ENCODE measurements around the gene SLC35F3. TPM values are rescaled to one million over a fixed set of nuclear protein-coding genes. Genes with fewer than 3 reads are reported as not detected.

Gene SLC35F3
- total RNA-seq, 1 experiment from 2014 or later = 3.3 TPM

GRCh38 chr1:234302354-234302962, 398.0 kb downstream of the SLC35F3 start:
- ChIA-PET CTCF (interaction anchor here (0.6 to 14.2 kb wide), 7 partner anchors 10 to 240 kb away, joined by 3 to 506 read pairs (median 4); no protein-coding TSS in a partner anchor), POLR2A (interaction anchor here (0.7 to 1.1 kb wide), 3 partner anchors 96 to 436 kb away, joined by 3 to 4 read pairs (median 3); no protein-coding TSS in a partner anchor)
- no TSS peak for BruUV-seq (replicated peaks)
- no peak for DNase-seq (ENCODE audit: unreplicated experiment)
- Mint-ChIP-seq H3K27me3 (ENCODE audit: insufficient read depth, unreplicated experiment) (no peaks in the 10 kb centered on the region), H3K27ac (ENCODE audit: low read depth, unreplicated experiment) (no peak overlapping the region), H3K36me3 (ENCODE audit: insufficient read depth, unreplicated experiment) (no peaks in the 10 kb centered on the region), H3K4me1 (ENCODE audit: insufficient read depth, unreplicated experiment) (no peaks in the 10 kb centered on the region), H3K4me3 (ENCODE audit: unreplicated experiment) (no peak overlapping the region), H3K9me3 (ENCODE audit: unreplicated experiment) (no peaks in the 10 kb centered on the region)
- TF ChIP-seq CTCF (IDR thresholded peaks at IDR 0.05; ENCODE audit: unreplicated experiment) = no peak
- intact Hi-C loops (cut with micrococcal nuclease) = no loop called here

- Mint-ChIP-seq H3K4me3 (ENCODE audit: unreplicated experiment) (no peak overlapping the region), H3K27ac (ENCODE audit: low read depth, unreplicated experiment) (no peak overlapping the region), H3K4me1 (ENCODE audit: insufficient read depth, unreplicated experiment) (no peaks in the 10 kb centered on the region), H3K36me3 (ENCODE audit: insufficient read depth, unreplicated experiment) (no peaks in the 10 kb centered on the region), H3K27me3 (ENCODE audit: insufficient read depth, unreplicated experiment) (no peaks in the 10 kb centered on the region), H3K9me3 (ENCODE audit: unreplicated experiment) (no peaks in the 10 kb centered on the region)
- ChIA-PET POLR2A (interaction anchor here (0.6 to 1.1 kb wide), 3 partner anchors 14 to 154 kb away, joined by 3 to 4 read pairs (median 3); no protein-coding TSS in a partner anchor), CTCF (interaction anchor here (0.6 to 14.2 kb wide), 5 partner anchors 71 to 1708 kb away, joined by 3 to 506 read pairs (median 4); no protein-coding TSS in a partner anchor)
- no TSS peak for BruUV-seq (replicated peaks)
- DNase-seq (ENCODE audit: unreplicated experiment) = no peak
- TF ChIP-seq CTCF (IDR thresholded peaks at IDR 0.05; ENCODE audit: unreplicated experiment) = no peak
- intact Hi-C loops (cut with micrococcal nuclease) = no loop called here
Observed at GRCh38 chr1:234303231-234303630, 398.8 kb downstream of the SLC35F3 start.

- no peaks in the 10 kb centered on the region for H3K36me3 Mint-ChIP-seq (ENCODE audit: insufficient read depth, unreplicated experiment)
- H3K4me3 Mint-ChIP-seq (ENCODE audit: unreplicated experiment) = no peak overlapping the region
- no peaks in the 10 kb centered on the region for H3K27me3 Mint-ChIP-seq (ENCODE audit: insufficient read depth, unreplicated experiment)
- ChIA-PET POLR2A (no interaction called here), CTCF (interaction anchor here (0.6 to 14.2 kb wide), 14 partner anchors 8 to 908 kb away, joined by 3 to 506 read pairs (median 35); no protein-coding TSS in a partner anchor)
- no peak for TF ChIP-seq CTCF (IDR thresholded peaks at IDR 0.05; ENCODE audit: unreplicated experiment)
- no TSS peak for BruUV-seq (replicated peaks)
- no peaks in the 10 kb centered on the region for H3K9me3 Mint-ChIP-seq (ENCODE audit: unreplicated experiment)
- DNase-seq (ENCODE audit: unreplicated experiment) = no peak
- intact Hi-C loops (cut with micrococcal nuclease) = no loop called here
- H3K4me1 Mint-ChIP-seq (ENCODE audit: insufficient read depth, unreplicated experiment) = no peaks in the 10 kb centered on the region
- H3K27ac Mint-ChIP-seq (ENCODE audit: low read depth, unreplicated experiment) = no peak overlapping the region
Observed at GRCh38 chr1:234307726-234308125, 403.2 kb downstream of the SLC35F3 start.

GRCh38 chr1:234309243-234309597, 404.7 kb downstream of the SLC35F3 start:
- Mint-ChIP-seq H3K4me1 (ENCODE audit: insufficient read depth, unreplicated experiment) (no peaks in the 10 kb centered on the region), H3K36me3 (ENCODE audit: insufficient read depth, unreplicated experiment) (no peaks in the 10 kb centered on the region), H3K9me3 (ENCODE audit: unreplicated experiment) (no peaks in the 10 kb centered on the region), H3K27me3 (ENCODE audit: insufficient read depth, unreplicated experiment) (no peaks in the 10 kb centered on the region), H3K27ac (ENCODE audit: low read depth, unreplicated experiment) (no peak overlapping the region), H3K4me3 (ENCODE audit: unreplicated experiment) (no peak overlapping the region)
- no peak for TF ChIP-seq CTCF (IDR thresholded peaks at IDR 0.05; ENCODE audit: unreplicated experiment)
- intact Hi-C loops (cut with micrococcal nuclease) = no loop called here
- ChIA-PET CTCF (interaction anchor here (0.6 to 14.2 kb wide), 82 partner anchors 9 to 1820 kb away, joined by 3 to 506 read pairs (median 10); partner anchors contain the start of gene COA6), POLR2A (interaction anchor here (0.6 to 2.1 kb wide), 12 partner anchors 10 to 1127 kb away, joined by 3 to 7 read pairs (median 3); partner anchors contain the start of gene COA6)
- BruUV-seq (replicated peaks) = no TSS peak
- no peak for DNase-seq (ENCODE audit: unreplicated experiment)
